ENCODE results near the gene PTH1R.

The PTH1R gene

DNA sequence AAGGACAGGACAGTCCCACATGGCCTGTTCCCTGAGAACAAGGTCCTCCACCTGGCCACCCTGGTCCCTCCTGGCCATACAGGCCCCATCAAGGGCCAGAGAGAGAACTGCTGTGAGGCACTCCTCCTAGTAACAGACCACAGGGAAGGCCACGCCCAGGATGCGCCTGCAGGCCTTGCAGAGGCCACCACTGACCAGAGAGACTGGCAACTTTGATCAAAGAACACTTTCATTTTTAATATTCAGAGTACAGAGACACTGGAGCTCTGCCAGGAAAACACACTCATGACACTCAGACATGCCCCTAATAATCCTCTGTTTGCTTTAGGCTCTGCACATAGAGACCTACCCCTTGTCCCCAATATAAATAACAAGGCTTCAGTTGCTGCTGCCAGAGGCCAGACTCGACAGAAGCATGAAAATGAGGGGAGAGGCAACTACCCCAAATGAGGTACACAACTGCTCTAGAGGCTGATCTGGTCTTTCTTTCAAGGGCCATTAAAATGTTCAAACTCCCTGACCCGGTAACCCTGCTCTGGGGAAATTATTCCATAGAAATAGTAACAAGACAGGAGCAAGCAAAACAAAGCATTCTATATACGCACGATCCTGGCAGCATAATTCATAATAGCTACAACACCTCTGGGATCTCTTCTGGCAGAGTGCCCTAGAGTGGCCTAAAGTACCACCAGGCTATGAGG lies 54.3 kb downstream of the PTH1R start:
- DNase-seq = peak in 10 of 42 donors; percentile 12 to 63 (median 39)
- intact Hi-C loops (cut with DNase I) = loop anchor here (5.0 kb wide), 1 partner anchor 41 kb away; no protein-coding TSS in a partner anchor

DNA sequence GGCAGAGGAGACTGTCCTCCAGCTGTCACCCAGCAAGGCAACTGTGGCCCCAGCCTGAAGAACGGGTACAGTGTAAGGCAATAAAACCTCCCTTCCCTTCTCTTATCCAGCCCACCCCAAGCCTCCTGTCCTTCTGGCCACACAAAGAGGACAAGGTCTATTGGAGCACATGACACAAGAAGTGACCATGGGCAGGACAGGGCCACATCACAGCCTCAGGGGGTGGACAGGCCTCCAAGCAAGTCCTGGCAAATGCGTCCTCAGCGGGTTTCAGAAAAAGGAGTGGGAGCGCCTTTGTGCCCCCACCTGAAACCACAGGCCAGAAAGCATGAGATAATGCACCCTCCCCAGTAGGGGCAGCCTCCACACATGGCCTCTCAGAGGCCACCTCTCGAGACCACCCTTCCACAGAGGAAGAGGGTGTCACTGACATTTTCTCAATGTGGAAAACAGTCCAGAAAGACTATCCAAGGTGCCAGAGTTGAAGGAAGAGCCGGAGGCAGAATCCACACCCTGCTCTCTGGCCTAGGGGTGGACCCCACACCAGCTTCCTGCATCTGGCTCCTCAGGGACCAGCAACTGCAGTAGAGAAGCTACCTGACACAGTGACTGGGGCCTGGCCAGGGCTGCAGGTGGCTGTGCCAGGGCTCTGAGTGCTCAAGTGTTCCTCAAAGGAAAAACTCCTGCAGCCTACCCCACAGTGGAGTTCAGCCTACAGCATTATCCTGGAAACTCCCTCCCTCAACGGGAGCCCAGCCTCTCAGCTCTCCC lies 55.1 kb downstream of the PTH1R start:
- intact Hi-C loops (cut with DNase I) = loop anchor here (5.0 kb wide), 1 partner anchor 40 kb away; no protein-coding TSS in a partner anchor
- peak in 1 of 42 donors; percentile 8 for DNase-seq

DNA sequence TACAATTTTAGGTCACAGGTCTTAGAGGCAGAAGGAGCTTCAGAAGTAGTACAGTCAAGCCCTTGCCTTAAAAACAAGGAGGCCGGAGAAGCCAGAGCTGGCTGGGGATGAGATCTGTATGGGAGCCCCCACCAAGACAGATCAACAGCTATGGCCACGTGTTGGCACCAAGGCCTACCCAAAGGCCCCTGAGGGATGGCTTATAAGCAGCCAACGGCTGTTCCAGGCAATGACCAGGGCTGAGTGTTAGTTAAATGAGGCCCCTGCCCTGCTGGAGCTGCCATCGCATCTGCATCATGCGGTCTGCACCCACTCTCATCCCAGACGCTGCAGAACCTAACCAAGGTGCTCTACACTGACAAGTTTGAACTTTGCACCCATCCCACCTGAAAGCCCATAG lies 55.7 kb downstream of the PTH1R start:
- intact Hi-C loops (cut with DNase I) = loop anchor here (5.0 kb wide), 1 partner anchor 39 kb away; no protein-coding TSS in a partner anchor

DNA sequence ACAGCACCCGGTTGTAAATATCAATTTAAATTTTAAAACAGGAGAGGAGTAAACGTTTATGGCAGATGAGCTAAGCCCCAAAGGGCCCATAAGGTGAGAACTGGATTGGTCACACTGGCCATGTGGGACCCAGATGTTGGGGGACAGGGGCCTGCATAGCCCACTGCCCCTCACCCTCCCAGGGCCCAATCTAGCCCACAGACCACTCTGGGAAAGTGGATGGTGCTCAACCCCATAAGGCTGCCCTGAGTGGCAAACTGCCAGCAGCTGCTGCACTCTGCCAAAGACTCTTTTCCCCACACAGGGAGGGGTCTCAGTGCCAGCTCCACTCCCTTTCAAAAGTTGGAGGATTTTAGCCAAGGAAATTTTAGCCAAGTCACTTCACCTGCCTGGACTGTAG lies 56.6 kb downstream of the PTH1R start:
- intact Hi-C loops (cut with DNase I) = loop anchor here (5.0 kb wide), 1 partner anchor 38 kb away; no protein-coding TSS in a partner anchor
- peak in 6 of 42 donors; percentile 8 to 59 (median 42) for DNase-seq

More for the DNA sequence above, 55.7 kb downstream of the PTH1R start:
- no peak for DNase-seq

DNA sequence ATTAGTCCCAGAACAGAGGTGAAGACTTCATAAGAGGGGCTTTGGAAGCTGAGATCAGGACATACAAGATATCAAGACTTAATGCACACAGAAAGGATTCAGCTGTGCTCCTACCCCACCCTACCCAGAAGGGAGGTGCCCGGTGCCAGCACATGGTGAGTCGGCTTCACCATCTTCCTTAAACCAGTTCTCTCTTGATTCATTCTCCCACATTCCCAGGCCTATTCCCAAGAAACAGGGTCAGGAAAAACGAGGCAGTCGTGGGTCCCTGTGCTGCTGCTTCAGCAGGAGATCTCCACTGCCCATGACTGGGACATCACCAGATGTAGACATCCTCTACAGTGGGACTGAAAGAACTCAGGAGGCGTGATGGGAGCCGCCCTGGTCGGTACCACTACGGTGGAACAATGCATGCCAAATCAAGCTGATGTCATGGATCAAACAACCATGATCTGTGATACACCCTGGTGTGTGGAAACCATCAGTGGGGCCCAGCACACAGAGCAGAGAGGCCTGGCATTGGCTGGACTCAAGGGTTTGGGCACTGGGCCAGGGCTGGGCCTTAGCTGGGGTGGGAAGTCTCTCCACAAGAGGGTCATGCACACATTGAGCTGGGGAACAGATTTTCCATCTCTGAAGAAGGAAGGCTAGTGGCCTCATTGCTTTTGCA lies 57.1 kb downstream of the PTH1R start:
- DNase-seq = peak in 19 of 42 donors; percentile 24 to 75 (median 50)
- intact Hi-C loops (cut with DNase I) = loop anchor here (5.0 kb wide), 1 partner anchor 38 kb away; no protein-coding TSS in a partner anchor

DNA sequence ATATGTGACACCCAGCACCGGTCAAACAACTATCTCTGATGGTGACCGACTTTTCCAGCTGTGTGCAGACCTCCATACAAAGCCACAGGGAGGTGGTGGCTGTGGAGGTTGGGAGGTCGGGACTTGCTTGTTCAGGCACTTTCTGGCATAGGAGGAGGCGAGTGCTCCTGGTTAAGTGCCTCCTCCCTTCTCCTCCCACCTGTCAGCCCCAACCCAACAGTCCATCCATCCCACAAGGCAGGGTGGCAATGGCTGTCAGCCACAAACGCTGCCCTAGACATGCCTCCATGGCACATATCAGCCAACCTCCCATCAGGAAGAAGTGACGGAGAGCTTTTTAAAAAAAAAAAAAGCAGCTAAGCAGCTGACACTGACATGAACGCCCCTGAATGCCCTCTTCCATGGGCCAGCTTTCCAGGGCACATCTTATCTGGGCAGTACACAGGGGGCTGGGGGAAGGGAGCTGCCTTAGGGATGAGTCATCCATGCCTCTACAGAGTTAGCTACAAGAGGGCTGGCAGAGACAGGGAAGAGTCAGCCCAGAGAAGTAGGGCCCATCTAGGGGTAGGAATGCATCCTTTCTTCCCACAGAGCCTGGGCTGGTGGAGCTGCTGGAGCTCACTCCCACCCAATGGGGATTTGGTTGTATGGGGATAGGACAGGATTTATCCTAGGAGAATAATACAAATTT lies 57.8 kb downstream of the PTH1R start:
- peak in 32 of 42 donors; percentile 16 to 87 (median 50) for DNase-seq
- intact Hi-C loops (cut with DNase I) = no loop called here

DNA sequence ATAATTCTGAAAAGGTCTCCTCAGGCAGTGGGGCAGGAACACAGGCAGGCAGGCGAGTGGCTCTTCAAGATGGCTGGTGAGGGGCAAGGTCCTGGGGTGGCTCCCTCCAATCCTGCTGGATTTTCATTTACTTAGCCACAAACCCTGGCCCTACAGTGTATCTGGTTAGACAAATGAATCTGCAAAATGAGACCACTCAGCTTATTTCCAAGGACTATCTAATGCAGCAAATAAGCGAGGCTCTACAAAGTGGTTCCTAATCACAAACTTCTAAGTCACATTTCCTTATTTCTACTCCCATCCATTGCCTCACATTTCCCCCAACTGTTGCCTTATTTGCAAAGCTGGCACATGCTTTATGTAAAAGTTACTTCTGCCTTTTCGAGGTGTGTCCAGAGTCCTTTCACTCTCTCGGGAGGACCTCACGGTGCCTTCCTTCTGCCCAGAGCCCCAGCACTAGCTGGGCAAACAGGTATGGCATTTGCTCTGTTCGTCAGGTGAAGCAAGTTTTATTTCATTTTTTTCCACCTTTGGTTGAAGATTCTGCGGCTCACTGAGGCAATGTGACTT lies 58.6 kb downstream of the PTH1R start:
- intact Hi-C loops (cut with DNase I) = no loop called here
- DNase-seq = no peak

DNA sequence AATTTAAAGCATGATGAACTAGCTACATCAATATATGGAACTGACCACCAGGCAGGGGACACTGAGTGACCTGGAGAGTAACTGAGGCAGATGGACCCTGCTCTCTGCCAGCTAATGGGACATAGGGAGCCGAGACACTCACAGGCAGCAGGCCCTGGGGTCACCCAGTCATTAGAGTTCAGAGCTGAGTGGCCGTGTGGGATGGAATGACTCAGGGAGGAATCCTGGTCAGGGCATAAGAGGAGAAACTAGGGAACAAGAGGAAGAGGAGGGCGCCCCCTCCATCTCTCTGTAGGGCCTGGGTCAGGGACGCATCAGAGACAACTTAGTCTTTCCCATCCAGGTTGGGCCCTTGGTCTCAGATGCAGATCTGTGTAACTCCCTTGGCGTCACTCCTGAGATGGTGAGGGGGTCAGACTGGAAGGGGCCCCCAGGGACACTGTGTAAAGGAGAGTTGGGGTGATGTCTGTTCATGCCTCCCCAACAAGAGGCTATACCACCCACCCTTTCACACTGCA lies 59.3 kb downstream of the PTH1R start:
- no peak for DNase-seq
- intact Hi-C loops (cut with DNase I) = no loop called here

DNA sequence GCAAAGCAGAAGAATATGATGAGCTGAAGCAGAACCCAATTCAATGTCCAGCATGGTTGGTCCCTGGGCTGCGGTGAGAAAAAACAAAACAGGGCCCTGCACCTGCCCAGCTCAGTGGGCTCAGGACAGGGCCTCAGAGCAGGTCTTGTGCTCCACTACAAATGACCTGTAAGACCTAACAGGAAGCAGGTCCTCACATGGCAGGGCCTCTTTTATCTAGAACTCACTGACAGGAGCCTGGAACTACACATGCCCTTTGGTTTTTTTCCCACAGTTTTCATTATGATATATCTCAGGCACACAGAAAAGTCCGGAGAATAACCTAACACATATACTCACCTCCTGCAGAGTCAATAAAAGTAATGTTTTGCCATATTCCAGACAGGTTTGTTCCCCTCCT lies 60.6 kb downstream of the PTH1R start:
- intact Hi-C loops (cut with DNase I) = no loop called here
- DNase-seq = no peak

DNA sequence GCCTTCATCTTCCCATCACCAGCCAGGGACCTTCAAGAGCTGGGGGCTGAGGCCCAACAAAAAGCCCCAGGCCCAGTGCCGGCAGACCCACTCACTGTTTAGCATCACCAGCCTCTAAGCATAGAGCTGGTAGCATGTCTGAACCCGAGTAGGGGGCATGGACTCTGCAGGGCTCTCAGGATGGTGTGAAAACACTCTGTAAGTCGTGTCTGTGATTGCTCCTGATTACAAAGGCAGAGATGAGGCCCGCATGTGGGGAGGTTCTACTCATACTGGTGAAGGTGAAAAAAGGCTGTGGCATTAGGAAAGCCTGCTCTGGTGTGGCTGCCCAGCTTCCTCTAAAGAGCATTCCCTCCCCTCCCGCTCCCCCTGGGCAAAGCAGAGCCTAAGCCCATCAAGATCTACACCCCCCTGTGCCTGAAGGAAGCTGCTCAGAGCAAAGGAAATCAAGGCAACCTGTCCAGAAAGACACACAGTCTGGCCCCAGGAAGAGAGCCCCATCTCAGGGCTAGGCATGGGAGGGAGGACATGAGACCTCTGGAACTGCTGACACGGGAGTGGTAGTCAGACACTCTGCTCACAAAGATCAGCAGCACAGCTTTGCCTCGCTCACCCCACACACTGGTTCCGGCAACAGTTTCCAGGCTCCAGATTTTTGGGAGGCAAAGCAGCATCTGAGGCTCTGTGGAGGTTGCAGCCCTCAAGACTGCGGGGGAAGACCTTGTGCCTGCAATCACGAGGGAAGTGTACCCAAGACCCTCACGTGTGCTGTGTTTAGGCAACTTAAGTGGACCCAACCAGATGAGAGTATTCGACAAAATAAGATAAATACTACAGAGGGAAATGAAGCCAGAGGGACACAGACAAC lies 62.3 kb downstream of the PTH1R start:
- peak in 22 of 42 donors; percentile 28 to 71 (median 48) for DNase-seq
- intact Hi-C loops (cut with DNase I) = no loop called here

DNA sequence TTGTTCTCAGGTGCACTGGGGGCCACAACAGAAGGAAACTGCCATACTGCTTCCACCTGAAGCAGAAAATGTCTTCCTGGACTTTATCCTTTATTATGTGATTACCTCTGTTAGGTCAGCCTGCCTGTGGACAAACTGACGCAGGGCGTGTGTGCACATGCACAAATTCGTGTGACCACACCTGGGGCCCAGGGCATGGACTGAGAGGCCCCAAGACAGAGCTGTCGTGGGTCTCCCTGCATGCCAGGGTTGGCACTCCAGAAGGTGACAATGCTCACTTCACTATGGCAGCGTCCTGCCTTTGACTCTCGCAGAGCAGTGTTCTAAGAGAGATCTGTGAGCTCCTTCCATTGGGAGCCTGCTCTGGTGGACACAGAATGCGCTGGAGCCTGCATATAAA lies 64.6 kb downstream of the PTH1R start:
- DNase-seq = no peak

DNA sequence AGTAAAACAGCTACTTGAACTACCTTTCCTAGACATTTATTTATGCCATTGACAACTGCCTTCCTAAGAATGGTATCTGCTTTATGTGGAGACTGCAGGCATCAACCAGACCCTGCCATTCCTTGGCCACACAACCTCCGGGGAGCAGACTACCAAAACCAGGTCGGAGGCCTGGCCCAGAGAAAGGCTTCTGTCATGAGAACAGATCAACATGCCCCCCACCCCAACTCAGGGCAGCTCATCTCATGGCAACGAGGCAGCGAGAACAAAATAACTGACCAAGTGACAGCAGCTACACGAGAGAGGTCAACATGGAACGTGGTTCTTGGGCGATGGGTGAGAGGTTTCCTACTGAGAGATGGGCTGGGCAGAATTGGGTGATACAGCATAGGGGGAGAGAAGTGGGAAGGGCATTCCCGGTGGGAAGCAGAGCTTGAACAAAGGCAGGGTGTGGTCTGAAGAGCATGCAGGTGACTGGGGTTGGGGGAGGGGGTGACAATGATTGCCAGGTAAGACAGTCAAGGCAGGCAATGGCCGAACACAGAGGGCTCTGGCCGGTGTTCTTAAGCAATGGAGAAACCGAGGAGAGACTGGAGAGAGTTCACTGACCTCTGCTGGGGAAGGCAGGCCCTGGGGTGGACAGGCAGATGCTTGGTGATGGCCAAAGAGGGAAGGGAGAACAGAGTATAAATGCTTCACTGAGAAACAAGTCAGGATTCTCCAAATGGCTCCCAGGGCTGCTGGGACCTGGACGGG lies 65.1 kb downstream of the PTH1R start:
- DNase-seq = no peak
- intact Hi-C loops (cut with DNase I) = no loop called here

More for the DNA sequence above, 64.6 kb downstream of the PTH1R start:
- intact Hi-C loops (cut with DNase I) = no loop called here

DNA sequence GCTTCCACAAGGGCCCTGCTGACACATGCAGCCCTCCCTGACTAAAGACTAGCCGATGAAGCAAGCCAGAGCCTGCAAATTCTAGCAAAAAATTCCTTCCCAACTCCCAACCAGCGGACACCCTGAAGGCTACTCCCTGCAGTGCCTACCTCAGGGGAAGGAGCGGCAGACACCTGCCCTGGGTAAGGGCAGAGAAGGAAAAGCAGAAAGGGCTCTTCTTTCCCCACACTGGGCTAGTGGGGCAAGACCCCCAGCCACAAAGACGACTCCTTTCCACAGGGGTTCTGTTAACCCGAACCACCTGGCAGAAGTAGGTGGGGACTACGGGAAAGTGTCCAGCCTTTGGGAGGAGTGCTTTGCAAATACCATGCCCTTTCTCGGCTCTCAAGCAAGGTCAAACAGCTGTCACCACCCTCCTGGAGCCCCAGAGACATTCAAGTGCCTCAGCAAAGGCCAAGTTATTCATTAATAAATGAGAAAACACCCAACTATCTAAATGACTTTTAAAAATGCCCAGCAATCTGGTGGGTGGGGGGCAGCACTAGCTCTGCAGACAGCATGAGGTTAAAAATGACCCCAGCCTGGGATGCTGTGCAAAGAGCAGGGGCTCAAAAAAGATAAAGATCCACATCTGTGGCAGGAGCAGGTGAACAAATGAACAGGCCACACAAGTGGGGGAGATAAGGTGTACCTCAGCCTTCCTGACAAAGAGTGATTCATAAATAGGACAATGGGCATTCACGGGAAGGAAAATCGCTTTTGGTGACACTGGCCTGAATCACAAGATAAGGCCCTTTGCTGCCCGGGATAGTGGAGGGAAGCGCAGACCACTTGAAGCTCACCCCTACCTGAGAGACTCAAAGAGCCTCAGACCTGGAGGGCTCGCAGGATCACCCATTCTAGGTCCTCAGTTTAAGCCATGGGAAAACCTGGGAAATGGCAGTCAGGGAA lies 66.0 kb downstream of the PTH1R start:
- intact Hi-C loops (cut with DNase I) = no loop called here
- no peak for DNase-seq

DNA sequence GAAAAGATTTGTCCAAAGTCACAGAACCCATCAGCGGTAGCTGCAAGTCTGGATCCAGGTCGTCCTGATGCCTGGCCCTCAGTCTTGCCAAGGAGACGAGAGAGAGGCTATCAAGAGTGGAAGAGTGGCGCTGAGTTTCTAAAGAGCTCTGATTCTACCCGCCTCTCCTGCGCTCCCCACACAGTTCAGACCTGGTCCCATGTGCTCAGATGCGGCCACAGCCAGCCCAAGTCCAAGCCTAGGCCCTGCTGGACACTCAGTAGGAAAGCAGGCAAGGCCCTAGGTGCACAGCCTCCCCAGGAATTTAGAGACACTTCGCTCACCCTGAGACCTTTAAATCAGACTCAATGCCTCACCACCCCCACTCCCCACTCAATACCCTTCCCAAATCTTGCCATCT lies 66.7 kb downstream of the PTH1R start:
- DNase-seq = no peak
- intact Hi-C loops (cut with DNase I) = no loop called here

DNA sequence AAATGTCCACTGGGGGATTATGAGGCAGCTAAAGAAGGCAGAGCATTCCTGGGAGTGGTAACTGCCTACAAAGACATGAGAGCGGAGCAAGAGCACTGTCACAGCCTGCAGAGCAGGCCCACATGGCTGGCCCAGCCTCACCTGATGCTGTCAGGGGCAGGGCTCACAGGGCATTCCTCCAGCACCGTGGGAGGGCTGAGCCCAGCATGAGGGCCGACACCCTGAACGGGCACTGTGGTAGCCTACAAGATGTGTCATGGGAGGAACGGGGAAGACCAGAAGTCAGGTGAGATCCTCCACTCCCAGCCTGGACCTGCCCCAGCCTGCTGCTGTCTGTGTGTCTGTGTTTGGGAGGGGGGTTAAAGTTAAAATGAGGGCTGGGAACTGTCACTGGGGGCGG lies 68.9 kb downstream of the PTH1R start:
- intact Hi-C loops (cut with DNase I) = no loop called here
- no peak for DNase-seq

Data from head of caudate nucleus (tissue), 42 donors.